Islet precursor cell (in vitro differentiated cells): ENCODE results near the gene ATOH8.

ENCODE experiments used
- DNase-seq: peaks from one replicate; pipeline ENCODE4 v3.0.0-alpha.2; 2018

ATOH8 gene

GRCh38 chr2:85719609-85720240 lies 34.1 kb upstream of the ATOH8 start:
- no peak for DNase-seq

GRCh38 chr2:85720533-85720932 lies 33.3 kb upstream of the ATOH8 start:
- no peak for DNase-seq

GRCh38 chr2:85721641-85722040 lies 32.1 kb upstream of the ATOH8 start:
- DNase-seq = no peak

- no peak for DNase-seq
Observed at GRCh38 chr2:85722519-85722918, 31.3 kb upstream of the ATOH8 start.

GRCh38 chr2:85723707-85724360 lies 30.0 kb upstream of the ATOH8 start:
- DNase-seq = no peak

- no peak for DNase-seq
Observed at GRCh38 chr2:85724731-85725181, 29.0 kb upstream of the ATOH8 start.

GRCh38 chr2:85725451-85725850 lies 28.3 kb upstream of the ATOH8 start:
- no peak for DNase-seq

- DNase-seq = no peak
Observed at GRCh38 chr2:85727798-85728197, 26.0 kb upstream of the ATOH8 start.

GRCh38 chr2:85728342-85728741 lies 25.4 kb upstream of the ATOH8 start:
- no peak for DNase-seq

GRCh38 chr2:85728883-85729824 lies 24.6 kb upstream of the ATOH8 start:
- peak; percentile 93 for DNase-seq

- DNase-seq = no peak
Observed at GRCh38 chr2:85729825-85730510, 23.8 kb upstream of the ATOH8 start.

GRCh38 chr2:85730686-85731230 lies 23.0 kb upstream of the ATOH8 start:
- no peak for DNase-seq

- no peak for DNase-seq
Observed at GRCh38 chr2:85731606-85732005, 22.2 kb upstream of the ATOH8 start.

GRCh38 chr2:85732467-85733120 lies 21.2 kb upstream of the ATOH8 start:
- DNase-seq = no peak

- no peak for DNase-seq
Observed at GRCh38 chr2:85733121-85733960, 20.4 kb upstream of the ATOH8 start.

- DNase-seq = no peak
Observed at GRCh38 chr2:85734015-85734414, 19.8 kb upstream of the ATOH8 start.

- no peak for DNase-seq
Observed at GRCh38 chr2:85734942-85735608, 18.7 kb upstream of the ATOH8 start.

GRCh38 chr2:85735691-85736090 lies 18.1 kb upstream of the ATOH8 start:
- no peak for DNase-seq

GRCh38 chr2:85736456-85737355 lies 17.1 kb upstream of the ATOH8 start:
- no peak for DNase-seq

GRCh38 chr2:85737481-85737880 lies 16.3 kb upstream of the ATOH8 start:
- peak; percentile 64 for DNase-seq
